ENCODE data around the gene PLS1. TPM values are rescaled to one million over a fixed set of nuclear protein-coding genes. Genes with fewer than 3 reads are reported as not detected.

Gene PLS1
- total and polyA plus RNA-seq, 2 of the 8 experiments (the other 6 are each of a cell fraction or from before 2014, with no cell fraction given), result 18.7 to 44.7 TPM

- no peak for TF ChIP-seq POLR2A (IDR thresholded peaks at IDR 0.05; ENCODE audit: control extremely low read depth in 1 of 2, low read depth in 2 of 2, low read length in 2 of 2)
Observed at GRCh38 chr3:142646020-142646785, 50.0 kb downstream of the PLS1 start (continued).
